D721Med (cell line): Measurements from ENCODE around the gene CYP24A1.

Source experiments
- DNase-seq: peaks from one replicate; pipeline ENCODE4 v3.0.0; 2011; ENCODE audit warnings: low spot score; ENCODE audit not compliant: insufficient read length
- FAIRE-seq: peaks from 2 replicates; lab custom pipeline; 2011; peaks lifted over from hg19 to GRCh38; lab: Jason Lieb, UNC
- TF ChIP-seq, protein P1 (sequence below): IDR thresholded peaks from 2 replicates; pipeline ENCODE4 v1.5.1; 2012; ENCODE audit warnings: mild to moderate bottlenecking, control low read depth; ENCODE audit not compliant: insufficient read depth; ENCODE audit errors: missing control alignments

CYP24A1 gene

DNA sequence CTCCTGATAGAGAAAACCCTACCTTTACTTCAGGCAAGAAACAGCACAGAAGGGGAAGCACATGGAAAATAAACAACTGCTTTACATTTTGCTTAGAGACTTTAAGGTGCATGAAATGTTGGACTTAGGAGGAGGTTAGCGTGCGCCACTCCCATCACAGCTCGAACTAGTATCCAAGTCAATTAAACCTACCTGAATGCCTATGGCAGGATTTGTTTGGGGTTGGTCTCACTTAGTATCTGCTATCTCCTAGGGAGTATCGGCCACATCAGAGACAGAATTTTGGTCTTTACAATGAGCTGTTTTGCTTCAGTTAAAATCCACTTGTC is 12.0 kb downstream of the CYP24A1 start:
- DNase-seq = no peak
- TF ChIP-seq, protein P1, sequence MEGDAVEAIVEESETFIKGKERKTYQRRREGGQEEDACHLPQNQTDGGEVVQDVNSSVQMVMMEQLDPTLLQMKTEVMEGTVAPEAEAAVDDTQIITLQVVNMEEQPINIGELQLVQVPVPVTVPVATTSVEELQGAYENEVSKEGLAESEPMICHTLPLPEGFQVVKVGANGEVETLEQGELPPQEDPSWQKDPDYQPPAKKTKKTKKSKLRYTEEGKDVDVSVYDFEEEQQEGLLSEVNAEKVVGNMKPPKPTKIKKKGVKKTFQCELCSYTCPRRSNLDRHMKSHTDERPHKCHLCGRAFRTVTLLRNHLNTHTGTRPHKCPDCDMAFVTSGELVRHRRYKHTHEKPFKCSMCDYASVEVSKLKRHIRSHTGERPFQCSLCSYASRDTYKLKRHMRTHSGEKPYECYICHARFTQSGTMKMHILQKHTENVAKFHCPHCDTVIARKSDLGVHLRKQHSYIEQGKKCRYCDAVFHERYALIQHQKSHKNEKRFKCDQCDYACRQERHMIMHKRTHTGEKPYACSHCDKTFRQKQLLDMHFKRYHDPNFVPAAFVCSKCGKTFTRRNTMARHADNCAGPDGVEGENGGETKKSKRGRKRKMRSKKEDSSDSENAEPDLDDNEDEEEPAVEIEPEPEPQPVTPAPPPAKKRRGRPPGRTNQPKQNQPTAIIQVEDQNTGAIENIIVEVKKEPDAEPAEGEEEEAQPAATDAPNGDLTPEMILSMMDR = no peak
- FAIRE-seq = no peak

GRCh38 chr20:54161008-54161820 is 12.6 kb downstream of the CYP24A1 start:
- no peak for FAIRE-seq
- no peak for DNase-seq
- TF ChIP-seq, protein P1 = no peak

DNA sequence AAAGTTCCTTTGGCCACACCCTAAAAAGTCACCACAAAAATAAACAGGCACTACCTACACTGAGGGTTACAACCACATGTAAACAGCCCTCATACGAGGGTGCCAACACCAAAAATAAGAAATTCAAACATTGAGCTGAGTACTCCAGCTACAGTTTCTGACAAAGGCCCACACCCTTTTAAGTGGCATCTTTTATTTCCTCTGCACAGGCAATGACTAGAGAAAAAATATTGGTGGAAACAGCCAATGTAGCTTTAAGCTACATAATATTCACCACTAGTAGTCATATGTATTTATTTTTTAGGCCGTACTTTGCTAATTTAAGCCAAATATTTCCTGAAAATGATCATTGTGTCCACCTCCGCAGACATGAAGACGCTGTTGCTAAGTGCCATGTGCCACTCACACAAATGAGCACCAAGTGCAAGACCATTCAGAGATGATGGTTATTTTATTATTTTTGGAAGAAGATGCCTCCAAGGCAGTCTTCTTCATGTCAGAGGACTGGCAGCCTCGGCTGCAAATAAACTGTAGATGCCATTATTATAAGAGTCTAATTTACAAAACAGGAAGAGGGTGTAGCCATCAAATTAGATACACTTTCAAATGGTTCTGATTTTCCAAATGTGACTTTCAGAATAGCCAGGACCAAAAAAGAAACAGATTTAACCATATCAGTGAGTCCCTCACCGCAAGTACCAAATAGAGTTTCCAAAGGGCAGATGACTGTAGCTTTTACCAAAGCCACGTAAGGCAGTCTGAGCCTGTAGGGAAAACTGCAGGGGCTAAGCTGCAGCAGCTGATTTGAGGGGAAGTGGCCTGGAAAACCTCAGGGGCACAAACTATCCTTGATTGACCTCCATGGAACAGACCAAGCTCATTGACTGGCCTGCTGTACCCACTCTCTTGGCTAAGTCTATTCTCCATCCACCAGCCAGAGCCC is 13.4 kb downstream of the CYP24A1 start:
- DNase-seq = no peak
- TF ChIP-seq, protein P1 = no peak
- FAIRE-seq = no peak

GRCh38 chr20:54158856-54159418 is 14.8 kb downstream of the CYP24A1 start:
- FAIRE-seq = no peak

DNA sequence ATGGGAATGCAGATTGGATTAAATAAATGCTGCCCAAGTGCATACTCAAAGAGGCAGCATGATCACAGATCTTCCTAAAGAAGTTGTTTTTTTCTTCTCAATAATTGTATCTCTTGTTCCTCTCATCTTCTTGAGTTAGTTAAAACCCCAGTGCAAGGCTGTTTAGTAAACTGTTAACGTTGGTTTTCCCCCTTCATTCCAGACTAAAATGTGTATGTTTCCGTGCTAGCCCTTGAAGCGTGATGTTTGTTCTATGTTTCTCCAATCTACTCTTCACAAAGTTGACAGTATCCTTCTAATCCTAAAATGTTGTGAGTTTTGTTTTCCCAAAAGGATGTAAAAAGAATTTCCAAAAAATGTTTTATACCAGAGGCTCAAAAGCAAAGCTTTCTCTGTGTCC is 15.6 kb downstream of the CYP24A1 start:
- FAIRE-seq = no peak
- no peak for DNase-seq
- TF ChIP-seq, protein P1 = no peak

More at GRCh38 chr20:54158856-54159418, 14.8 kb downstream of the CYP24A1 start:
- TF ChIP-seq, protein P1 = no peak
- no peak for DNase-seq

DNA sequence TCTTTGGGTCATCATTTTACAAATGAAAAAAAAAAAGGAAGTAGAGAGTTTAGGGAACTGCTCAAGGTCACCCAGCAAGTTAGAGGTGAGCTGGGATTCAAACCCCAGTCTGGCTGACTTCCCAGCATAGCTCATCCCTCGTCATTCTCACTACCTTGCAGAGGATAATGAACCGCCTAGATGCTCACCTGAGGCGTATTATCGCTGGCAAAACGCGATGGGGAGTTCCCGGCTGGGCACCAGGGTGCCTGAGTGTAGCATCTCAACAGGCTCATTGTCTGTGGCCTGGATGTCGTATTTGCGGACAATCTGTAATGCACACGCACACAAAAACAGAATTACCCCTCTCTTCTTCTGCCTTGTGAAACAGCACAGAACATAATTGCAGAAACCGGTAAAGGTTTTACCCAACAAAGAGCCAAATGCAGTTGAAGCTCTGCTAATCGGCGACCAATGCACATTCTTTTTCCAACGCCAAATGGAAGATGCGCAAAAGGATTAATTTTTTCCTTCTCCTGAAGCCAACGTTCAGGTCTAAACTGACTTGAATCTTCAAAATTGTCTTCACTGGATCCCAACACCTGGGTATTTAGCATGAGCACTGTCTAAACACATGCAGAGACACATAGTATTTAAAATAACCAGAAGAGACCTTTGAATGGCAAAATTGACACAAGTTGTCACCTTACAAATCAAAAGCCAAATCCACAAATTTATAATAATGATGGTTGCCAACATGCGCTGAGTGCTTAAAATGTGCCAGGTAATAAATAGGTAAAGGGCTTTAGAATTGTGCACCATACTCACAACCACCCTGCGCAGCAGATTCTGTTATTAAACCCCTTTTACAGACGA is 16.6 kb downstream of the CYP24A1 start:
- TF ChIP-seq, protein P1 = no peak
- no peak for DNase-seq
- FAIRE-seq = no peak
